Subcutaneous abdominal adipose tissue (tissue), 5 donors: ENCODE data around the gene TMEM234.
"Not testable (repeated sequence)": the region's sequence is repeated elsewhere in the genome, so short reads cannot be mapped to it uniquely, and the experiment has no call there.

Experiments
- H3K27ac ChIP-seq: one replicate; pipeline ENCODE4 v1.7.0; 2013; ENCODE audit warnings: low read depth, mild to moderate bottlenecking, inconsistent platforms, low read length, moderate library complexity
- H3K27me3 ChIP-seq, 5 donors: one replicate each; pipeline ENCODE4 v1.7.0; 2013; ENCODE audit warnings: low read length in 5 of 5, inconsistent platforms in 1 of 5; ENCODE audit not compliant: control insufficient read depth in 5 of 5, insufficient read depth in 4 of 5
- H3K36me3 ChIP-seq, 5 donors: one replicate each; pipeline ENCODE4 v1.7.0; 2013; ENCODE audit warnings: low read length in 5 of 5; ENCODE audit not compliant: control insufficient read depth in 5 of 5, insufficient read depth in 5 of 5
- H3K4me1 ChIP-seq, 5 donors: one replicate each; pipeline ENCODE4 v1.7.0; 2013; ENCODE audit warnings: low read length in 5 of 5, mild to moderate bottlenecking in 3 of 5, moderate library complexity in 1 of 5; ENCODE audit not compliant: control insufficient read depth in 5 of 5, insufficient read depth in 5 of 5
- H3K4me3 ChIP-seq, 5 donors: one replicate each; pipeline ENCODE4 v1.7.0; 2013; ENCODE audit warnings: low read length in 5 of 5, low read depth in 1 of 5
- H3K9ac ChIP-seq, 5 donors: one replicate each; pipeline ENCODE4 v1.7.0; 2013; ENCODE audit warnings: low read length in 5 of 5, mild to moderate bottlenecking in 4 of 5, moderate library complexity in 3 of 5
- H3K9me3 ChIP-seq, 5 donors: one replicate each; pipeline ENCODE4 v1.7.0; 2013; ENCODE audit warnings: low read length in 5 of 5; ENCODE audit not compliant: control insufficient read depth in 5 of 5
- donor health status: healthy.
- donor health status: healthy.
- donor health status: healthy.
- donor health status: healthy.
- donor health status: healthy.

The TMEM234 gene

GRCh38 chr1:32221980-32222755 is at the start of gene TMEM234, which contains the start of gene EIF3I:
TSS of gene TMEM234 (minus strand) at chr1:32222353. CDS start at chr1:32222322, 31 bp downstream.
TSS of gene EIF3I (plus strand) at chr1:32222407. CDS start at chr1:32222442, 35 bp downstream.
- Histone ChIP-seq H3K9me3 (no peaks in the 10 kb centered on the region), H3K36me3 (peaks cover 0 to 50% (median 32%) of the 10 kb centered on the region in 5 donors), H3K9ac (peak within 1 kb of the TSS; percentile 90 to 98 (median 96)), H3K27me3 (no peaks in the 10 kb centered on the region), H3K4me3 (peak within 1 kb of the TSS; percentile 88 to 98 (median 93)), H3K4me1 (peaks cover 7 to 32% (median 28%) of the 10 kb centered on the region in 5 donors), H3K27ac (peak within 1 kb of the TSS; percentile 97)

GRCh38 chr1:32269744-32270143 is 47.6 kb upstream of the TMEM234 start:
- peaks cover 0 to 5% (median 0%) of the 10 kb centered on the region in 5 donors for H3K4me1 ChIP-seq
- H3K27me3 ChIP-seq: peaks cover 2 to 18% (median 16%) of the 10 kb centered on the region in 5 donors
- H3K9ac ChIP-seq: no peak overlapping the region
- H3K9me3 ChIP-seq: no peaks in the 10 kb centered on the region
- no peaks in the 10 kb centered on the region for H3K36me3 ChIP-seq
- H3K27ac ChIP-seq: no peak overlapping the region
- no peak overlapping the region for H3K4me3 ChIP-seq

- no peak overlapping the region for H3K27ac ChIP-seq
- H3K27me3 ChIP-seq: peaks cover 0 to 1% (median 0%) of the 10 kb centered on the region in 5 donors
- H3K4me1 ChIP-seq: peaks cover 0 to 5% (median 0%) of the 10 kb centered on the region in 5 donors
- no peaks in the 10 kb centered on the region for H3K36me3 ChIP-seq
- no peak overlapping the region for H3K9ac ChIP-seq
- no peaks in the 10 kb centered on the region for H3K9me3 ChIP-seq
- H3K4me3 ChIP-seq: no peak overlapping the region
Observed at GRCh38 chr1:32266921-32267591, 44.9 kb upstream of the TMEM234 start.

GRCh38 chr1:32265846-32266245 is 43.7 kb upstream of the TMEM234 start:
- H3K27ac ChIP-seq: no peak overlapping the region
- H3K27me3 ChIP-seq: no peaks in the 10 kb centered on the region
- peaks cover 0 to 5% (median 0%) of the 10 kb centered on the region in 5 donors for H3K4me1 ChIP-seq
- no peaks in the 10 kb centered on the region for H3K9me3 ChIP-seq
- no peak overlapping the region for H3K9ac ChIP-seq
- no peaks in the 10 kb centered on the region for H3K36me3 ChIP-seq
- H3K4me3 ChIP-seq: no peak overlapping the region

- H3K27ac ChIP-seq: no peak overlapping the region
- H3K9ac ChIP-seq: no peak overlapping the region
- no peak overlapping the region for H3K4me3 ChIP-seq
- peaks cover 0 to 5% (median 0%) of the 10 kb centered on the region in 5 donors for H3K4me1 ChIP-seq
- H3K27me3 ChIP-seq: no peaks in the 10 kb centered on the region
- no peaks in the 10 kb centered on the region for H3K9me3 ChIP-seq
- no peaks in the 10 kb centered on the region for H3K36me3 ChIP-seq
Observed at GRCh38 chr1:32263744-32264143, 41.6 kb upstream of the TMEM234 start.

GRCh38 chr1:32263236-32263593 is 41.1 kb upstream of the TMEM234 start:
- H3K4me1 ChIP-seq, H3K9ac ChIP-seq, H3K27me3 ChIP-seq, H3K4me3 ChIP-seq, H3K9me3 ChIP-seq, H3K27ac ChIP-seq, H3K36me3 ChIP-seq: not testable (repeated sequence)

- no peak overlapping the region for H3K27ac ChIP-seq
- H3K36me3 ChIP-seq: no peaks in the 10 kb centered on the region
- peaks cover 0 to 5% (median 1%) of the 10 kb centered on the region in 5 donors for H3K27me3 ChIP-seq
- peaks cover 5 to 13% (median 7%) of the 10 kb centered on the region in 5 donors for H3K4me1 ChIP-seq
- no peak overlapping the region for H3K4me3 ChIP-seq
- H3K9ac ChIP-seq: no peak overlapping the region
- no peaks in the 10 kb centered on the region for H3K9me3 ChIP-seq
Observed at GRCh38 chr1:32257227-32257508, 35.0 kb upstream of the TMEM234 start.

DNA sequence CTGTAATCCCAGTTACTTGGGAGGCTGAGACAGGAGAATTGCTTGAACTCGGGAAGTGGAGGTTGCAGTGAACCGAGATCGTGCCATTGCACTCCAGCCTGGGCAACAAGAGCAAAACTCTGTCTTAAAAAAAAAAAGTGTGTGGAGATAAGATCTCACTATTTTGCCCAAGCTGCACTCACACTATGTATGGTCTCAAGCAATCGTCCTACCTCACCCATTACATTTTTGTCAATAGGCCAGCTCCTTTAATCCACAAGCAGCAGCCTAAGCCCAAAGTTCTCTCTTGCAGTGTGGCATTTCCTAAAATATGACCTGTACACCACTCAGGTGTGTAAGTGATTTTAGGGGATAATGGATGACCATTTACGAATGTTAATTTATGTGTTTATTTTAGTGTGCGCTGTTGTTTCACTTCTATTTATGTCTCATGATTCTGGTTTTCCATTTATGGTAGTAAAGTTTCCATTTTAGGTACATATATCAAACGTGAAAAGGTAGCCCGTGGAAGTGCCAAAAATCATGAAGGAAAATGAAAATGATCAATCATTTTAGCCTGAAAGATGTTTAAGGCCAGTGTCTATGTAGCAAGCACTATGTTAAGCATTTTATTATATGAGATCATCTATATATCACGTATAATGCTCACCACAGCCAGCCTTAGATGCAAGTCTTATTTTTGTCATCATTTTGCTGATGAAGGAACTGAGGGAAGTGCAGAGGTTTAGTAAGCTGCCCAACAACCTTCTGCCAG is 34.5 kb upstream of the TMEM234 start:
- Histone ChIP-seq H3K4me1 (peaks cover 7 to 18% (median 9%) of the 10 kb centered on the region in 5 donors), H3K27ac (no peak overlapping the region), H3K36me3 (no peaks in the 10 kb centered on the region), H3K9me3 (no peaks in the 10 kb centered on the region), H3K27me3 (peaks cover 0 to 5% (median 3%) of the 10 kb centered on the region in 5 donors), H3K9ac (no peak overlapping the region), H3K4me3 (no peak overlapping the region)

- no peaks in the 10 kb centered on the region for H3K9me3 ChIP-seq
- no peak overlapping the region for H3K9ac ChIP-seq
- H3K36me3 ChIP-seq: no peaks in the 10 kb centered on the region
- H3K4me3 ChIP-seq: no peak overlapping the region
- peaks cover 7 to 31% (median 17%) of the 10 kb centered on the region in 5 donors for H3K4me1 ChIP-seq
- H3K27ac ChIP-seq: no peak overlapping the region
- peaks cover 0 to 8% (median 3%) of the 10 kb centered on the region in 5 donors for H3K27me3 ChIP-seq
Observed at GRCh38 chr1:32255072-32256071, 33.2 kb upstream of the TMEM234 start.
